Erythroblast (primary cell): ENCODE data around the gene TET1.

Experiments
- GATA1 ChIP-seq: IDR thresholded peaks from 2 replicates; pipeline ENCODE4 v1.6.1; 2011; ENCODE audit warnings: low read depth, mild to moderate bottlenecking, control low read depth, low read length, moderate library complexity
- POLR2A ChIP-seq: IDR thresholded peaks from 2 replicates; pipeline ENCODE4 v1.6.1; 2011; ENCODE audit warnings: mild to moderate bottlenecking, low read length

GRCh38 chr10:68697106-68697505, 137.0 kb downstream of the TET1 start:
- TF ChIP-seq POLR2A (no peak), GATA1 (no peak)
